Upper lobe of left lung (tissue), 4 donors: Measurements from ENCODE around the gene SPDYE17.
"Not testable (repeated sequence)": the region's sequence is repeated elsewhere in the genome, so short reads cannot be mapped to it uniquely, and the experiment has no call there.

ENCODE experiments used
- CTCF ChIP-seq, 6 experiments: fragments of 450-650 bp in 4 of 6; fragments of 200-600 bp in 2 of 6; sonication (generic) in 2 of 6; IDR thresholded peaks; one replicate each; pipeline ENCODE4 v1.5.1; 2016 to 2019; ENCODE audit warnings: antibody characterized with exemption in 6 of 6
- POLR2A ChIP-seq, 4 donors: fragments of 450-650 bp; IDR thresholded peaks; one replicate each; pipeline ENCODE4 v1.5.1; 2016 to 2017; ENCODE audit warnings: antibody characterized with exemption in 4 of 4, mild to moderate bottlenecking in 2 of 4
- POLR2AphosphoS5 ChIP-seq, 2 donors: sonication (generic); formaldehyde crosslinking; IDR thresholded peaks; one replicate each; pipeline ENCODE4 v1.5.1; 2017; ENCODE audit warnings: antibody characterized with exemption in 2 of 2

GRCh38 chr7:76994286-76994685, 37.9 kb downstream of the SPDYE17 start:
- not testable (repeated sequence) for TF ChIP-seq CTCF, POLR2AphosphoS5, POLR2A (IDR thresholded peaks at IDR 0.05)
